Lung (tissue), 12 donors: Measurements from ENCODE around the gene CFAP298. TPM values are rescaled to one million over a fixed set of nuclear protein-coding genes. Genes with fewer than 3 reads are reported as not detected.

ENCODE experiments used
- ATAC-seq: fragments of 200-7000 bp; cut with Tn5 transposase; one replicate; pipeline ENCODE4 v1.9.1; 2020; ENCODE audit warnings: moderate number of reproducible peaks; ENCODE audit not compliant: insufficient read depth, low FRiP score
- DNase-seq, 3 donors: peaks; one replicate each; pipeline ENCODE4 v3.0.0-alpha.2; 2013 to 2017
- H3K27ac ChIP-seq, 2 donors: one replicate each; pipeline ENCODE4 v1.5.1; 2013; ENCODE audit warnings: mild to moderate bottlenecking in 2 of 2, moderate library complexity in 2 of 2, control low read depth in 1 of 2, inconsistent platforms in 1 of 2, low read depth in 1 of 2, low read length in 1 of 2
- H3K27me3 ChIP-seq, 3 donors: one replicate each; pipeline ENCODE4 v1.5.1; 2013; ENCODE audit warnings: low read length in 2 of 3; ENCODE audit not compliant: control insufficient read depth in 3 of 3, insufficient read depth in 3 of 3
- H3K36me3 ChIP-seq, 4 donors: one replicate each; pipeline ENCODE4 v1.5.1; 2013; ENCODE audit warnings: low read length in 4 of 4, mild to moderate bottlenecking in 1 of 4, moderate library complexity in 1 of 4; ENCODE audit not compliant: control insufficient read depth in 4 of 4, insufficient read depth in 4 of 4
- H3K4me1 ChIP-seq, 5 donors: one replicate each; pipeline ENCODE4 v1.5.1; 2013; ENCODE audit warnings: low read length in 5 of 5, mild to moderate bottlenecking in 2 of 5, moderate library complexity in 1 of 5; ENCODE audit not compliant: control insufficient read depth in 5 of 5, insufficient read depth in 5 of 5
- H3K4me3 ChIP-seq: one replicate; pipeline ENCODE4 v1.5.1; 2013; ENCODE audit warnings: mild to moderate bottlenecking, control low read depth, moderate library complexity
- H3K9ac ChIP-seq, 2 donors: one replicate each; pipeline ENCODE4 v1.5.1; 2013; ENCODE audit warnings: low read length in 2 of 2, control low read depth in 1 of 2; ENCODE audit not compliant: insufficient read depth in 1 of 2
- H3K9me3 ChIP-seq, 4 donors: one replicate each; pipeline ENCODE4 v1.5.1; 2013; ENCODE audit warnings: low read length in 3 of 4, mild to moderate bottlenecking in 1 of 4, moderate library complexity in 1 of 4; ENCODE audit not compliant: control insufficient read depth in 4 of 4, insufficient read depth in 3 of 4
- whole genome bisulfite sequencing, 2 donors: extraction: QIAGEN DNeasy Blood & Tissue Kit; methylation state at CpG; one replicate each; pipeline ENCODE4 v1.1.7; 2013; 5-methylcytosine and 5-hydroxymethylcytosine counted together
- polyA plus RNA-seq, 2 donors: library from polyadenylated mRNA; stranded (reverse); fragments of 200-250 nt; gene quantifications; one replicate each; pipeline ENCODE4 v1.2.1, GENCODE V29; 2013
- total RNA-seq, 2 donors: library from RNA; depleted of rRNA in 1 of 2; stranded (reverse); fragments of >200 nt in 1 of 2; gene quantifications; one replicate each; pipeline ENCODE4 v1.2.1, GENCODE V29; 2014 to 2021
- TF ChIP-seq, protein P1 (sequence below): IDR thresholded peaks from 2 replicates; pipeline ENCODE4 v1.5.1; 2012; ENCODE audit warnings: mild to moderate bottlenecking; ENCODE audit errors: control extremely low read depth, extremely low read depth
- donor health status: control.
- donor health status: control.
- donor health status: Bipolar disorder and iron deficiency.
- donor health status: healthy.
- donor health status: DM: yes; HTN: yes; CAD: no.

CFAP298 gene
- total and polyA plus RNA-seq, 4 donors, result 27.6 to 61.2 (median 50.5) TPM

DNA sequence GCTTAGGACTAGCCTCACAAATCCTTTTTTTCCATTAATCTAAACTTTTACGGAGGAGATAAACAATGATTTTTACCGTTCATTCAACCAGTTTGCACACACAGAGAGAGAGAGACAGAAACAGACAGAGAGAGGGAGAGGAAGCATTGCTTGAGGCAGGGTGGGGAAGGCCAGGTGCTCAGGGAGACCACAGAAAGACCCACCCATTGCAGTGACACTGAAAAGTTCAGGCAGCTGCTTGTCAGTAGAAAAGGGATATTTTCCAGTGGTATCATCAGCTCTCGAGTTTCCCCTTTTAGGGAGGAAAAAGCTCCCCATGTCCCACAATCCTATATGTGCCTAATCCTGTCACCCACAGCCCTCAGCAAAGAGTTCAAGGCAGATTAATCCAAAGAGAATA, 54.1 kb downstream of the CFAP298 start:
- H3K27me3 ChIP-seq, result no peaks in the 10 kb centered on the region
- no peak for DNase-seq
- no peaks in the 10 kb centered on the region for H3K4me1 ChIP-seq
- H3K9ac ChIP-seq, result no peak overlapping the region
- H3K27ac ChIP-seq, result no peak overlapping the region
- ATAC-seq, result no peak
- H3K36me3 ChIP-seq, result no peaks in the 10 kb centered on the region
- no peaks in the 10 kb centered on the region for H3K9me3 ChIP-seq
- no peak overlapping the region for H3K4me3 ChIP-seq
- WGBS, 2 donors, result 85 to 86% methylated on average over 3 of the region's 3 CpGs
- TF ChIP-seq, protein P1, sequence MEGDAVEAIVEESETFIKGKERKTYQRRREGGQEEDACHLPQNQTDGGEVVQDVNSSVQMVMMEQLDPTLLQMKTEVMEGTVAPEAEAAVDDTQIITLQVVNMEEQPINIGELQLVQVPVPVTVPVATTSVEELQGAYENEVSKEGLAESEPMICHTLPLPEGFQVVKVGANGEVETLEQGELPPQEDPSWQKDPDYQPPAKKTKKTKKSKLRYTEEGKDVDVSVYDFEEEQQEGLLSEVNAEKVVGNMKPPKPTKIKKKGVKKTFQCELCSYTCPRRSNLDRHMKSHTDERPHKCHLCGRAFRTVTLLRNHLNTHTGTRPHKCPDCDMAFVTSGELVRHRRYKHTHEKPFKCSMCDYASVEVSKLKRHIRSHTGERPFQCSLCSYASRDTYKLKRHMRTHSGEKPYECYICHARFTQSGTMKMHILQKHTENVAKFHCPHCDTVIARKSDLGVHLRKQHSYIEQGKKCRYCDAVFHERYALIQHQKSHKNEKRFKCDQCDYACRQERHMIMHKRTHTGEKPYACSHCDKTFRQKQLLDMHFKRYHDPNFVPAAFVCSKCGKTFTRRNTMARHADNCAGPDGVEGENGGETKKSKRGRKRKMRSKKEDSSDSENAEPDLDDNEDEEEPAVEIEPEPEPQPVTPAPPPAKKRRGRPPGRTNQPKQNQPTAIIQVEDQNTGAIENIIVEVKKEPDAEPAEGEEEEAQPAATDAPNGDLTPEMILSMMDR, result no peak

DNA sequence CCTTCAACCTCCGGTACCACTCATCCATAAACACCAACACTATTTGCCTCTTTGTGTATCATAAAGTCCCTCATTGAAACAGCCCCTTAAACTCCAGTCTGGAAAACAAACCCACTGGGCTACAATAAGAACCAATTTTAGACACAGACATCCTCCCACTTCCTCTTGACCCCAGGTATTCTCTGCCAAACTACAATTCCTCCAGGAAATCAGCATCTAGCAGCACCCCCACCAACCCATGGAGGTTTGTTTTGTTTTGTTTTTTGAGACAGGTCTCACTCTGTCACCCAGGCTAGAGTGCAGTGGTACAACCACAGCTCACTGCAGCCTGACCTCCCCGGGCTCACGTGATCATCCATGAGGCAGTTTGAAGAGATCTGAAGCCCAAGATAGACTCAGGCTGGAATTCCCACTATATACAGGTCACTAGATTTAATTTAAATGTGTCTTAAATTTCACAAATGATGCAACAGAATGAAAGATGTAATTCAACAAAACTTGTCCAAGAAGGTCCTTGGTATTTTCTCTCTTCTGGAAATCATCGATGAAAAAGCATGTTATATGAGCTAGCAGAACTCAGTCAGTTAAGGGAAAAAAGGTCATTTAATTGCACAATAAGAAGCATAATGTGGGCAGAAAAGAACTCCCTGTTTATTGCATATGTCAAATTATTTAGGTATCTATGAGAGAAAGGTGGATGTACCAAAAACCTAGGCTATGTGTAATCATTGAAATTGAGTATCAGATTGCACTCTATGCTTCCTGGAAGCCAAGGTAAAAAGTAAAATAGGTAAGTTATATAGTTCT, 57.1 kb downstream of the CFAP298 start:
- no peak for DNase-seq
- H3K4me3 ChIP-seq, result no peak overlapping the region
- no peak for ATAC-seq
- no peaks in the 10 kb centered on the region for H3K4me1 ChIP-seq
- TF ChIP-seq, protein P1, result no peak
- no peak overlapping the region for H3K27ac ChIP-seq
- no peaks in the 10 kb centered on the region for H3K27me3 ChIP-seq
- no peaks in the 10 kb centered on the region for H3K36me3 ChIP-seq
- 88 to 94% methylated on average over 4 of the region's 4 CpGs for WGBS, 2 donors
- H3K9ac ChIP-seq, result no peak overlapping the region
- H3K9me3 ChIP-seq, result no peaks in the 10 kb centered on the region

DNA sequence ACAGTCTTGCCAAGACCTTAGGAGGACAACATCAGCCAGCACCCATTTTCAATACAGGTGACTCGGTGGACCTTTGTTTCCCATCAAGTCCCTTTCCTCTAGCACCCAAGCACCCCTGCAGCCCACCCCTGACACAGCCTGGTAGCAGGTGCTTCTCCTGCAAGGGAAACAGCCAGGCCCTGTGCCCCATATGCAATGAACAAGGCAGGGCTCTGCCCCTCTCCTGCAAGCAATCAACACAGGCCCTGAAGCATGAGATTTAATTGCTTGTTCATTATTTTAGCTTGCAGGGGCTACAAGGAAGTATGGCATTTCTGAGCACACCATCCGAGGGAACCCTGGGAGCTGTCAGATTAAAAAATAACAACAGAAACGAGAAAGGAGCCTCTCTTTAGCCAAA, 62.3 kb downstream of the CFAP298 start:
- no peak overlapping the region for H3K9ac ChIP-seq
- no peak overlapping the region for H3K27ac ChIP-seq
- H3K27me3 ChIP-seq, result no peaks in the 10 kb centered on the region
- no peaks in the 10 kb centered on the region for H3K9me3 ChIP-seq
- WGBS, 2 donors, result 90 to 93% methylated on average over 3 of the region's 3 CpGs
- TF ChIP-seq, protein P1, result no peak
- DNase-seq (no peak), ATAC-seq (no peak)
- H3K4me1 ChIP-seq, result no peaks in the 10 kb centered on the region
- no peak overlapping the region for H3K4me3 ChIP-seq
- no peaks in the 10 kb centered on the region for H3K36me3 ChIP-seq

DNA sequence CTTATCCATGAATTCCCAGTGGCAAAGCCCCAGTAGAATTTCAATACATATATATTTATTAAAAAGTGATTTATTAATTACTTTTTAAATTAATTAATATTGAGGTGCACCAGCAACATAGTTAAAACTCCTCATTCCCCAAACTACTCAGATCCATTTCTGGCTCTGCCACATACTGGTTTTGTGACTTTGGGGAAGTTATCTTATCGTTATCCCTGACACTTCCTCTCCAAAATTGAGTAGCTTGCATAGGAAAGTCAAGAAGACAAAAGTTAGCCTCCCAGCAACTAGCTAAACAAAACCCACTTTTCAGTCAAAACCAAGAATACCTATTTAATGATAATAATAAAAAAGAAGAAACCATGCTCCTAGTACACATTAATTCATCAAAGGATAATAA, 62.7 kb downstream of the CFAP298 start:
- no peak overlapping the region for H3K27ac ChIP-seq
- H3K9ac ChIP-seq, result no peak overlapping the region
- WGBS, 2 donors, result 14 to 51% methylated on average over 1 of the region's 1 CpG
- H3K9me3 ChIP-seq, result no peaks in the 10 kb centered on the region
- TF ChIP-seq, protein P1, result no peak
- ATAC-seq (no peak), DNase-seq (no peak)
- no peaks in the 10 kb centered on the region for H3K36me3 ChIP-seq
- no peaks in the 10 kb centered on the region for H3K27me3 ChIP-seq
- no peak overlapping the region for H3K4me3 ChIP-seq
- no peaks in the 10 kb centered on the region for H3K4me1 ChIP-seq
